ENCODE measurements around the gene MAGEB2. TPM values are rescaled to one million over a fixed set of nuclear protein-coding genes. Genes with fewer than 3 reads are reported as not detected.

The MAGEB2 gene
- total RNA-seq, 1 donor, result not detected

DNA sequence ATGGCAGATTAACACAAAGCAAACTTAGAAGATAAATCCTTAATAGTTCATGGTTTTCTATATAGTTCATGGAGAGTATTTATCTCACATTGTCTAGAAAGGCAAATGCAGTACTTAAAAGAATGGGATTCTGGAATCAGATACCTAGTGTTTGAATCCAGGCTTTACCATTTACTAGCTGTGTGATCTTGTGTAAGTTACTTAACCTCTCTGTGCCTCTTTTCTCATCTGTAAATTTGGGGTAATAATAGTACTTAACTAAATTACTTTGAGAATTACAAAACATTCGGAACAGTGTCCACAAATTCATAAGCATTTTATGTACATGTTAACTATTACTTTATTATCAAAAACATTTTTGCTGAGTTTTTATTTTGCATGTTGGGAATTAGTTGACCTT is 47.4 kb downstream of the MAGEB2 start:
- TF ChIP-seq, protein P1, sequence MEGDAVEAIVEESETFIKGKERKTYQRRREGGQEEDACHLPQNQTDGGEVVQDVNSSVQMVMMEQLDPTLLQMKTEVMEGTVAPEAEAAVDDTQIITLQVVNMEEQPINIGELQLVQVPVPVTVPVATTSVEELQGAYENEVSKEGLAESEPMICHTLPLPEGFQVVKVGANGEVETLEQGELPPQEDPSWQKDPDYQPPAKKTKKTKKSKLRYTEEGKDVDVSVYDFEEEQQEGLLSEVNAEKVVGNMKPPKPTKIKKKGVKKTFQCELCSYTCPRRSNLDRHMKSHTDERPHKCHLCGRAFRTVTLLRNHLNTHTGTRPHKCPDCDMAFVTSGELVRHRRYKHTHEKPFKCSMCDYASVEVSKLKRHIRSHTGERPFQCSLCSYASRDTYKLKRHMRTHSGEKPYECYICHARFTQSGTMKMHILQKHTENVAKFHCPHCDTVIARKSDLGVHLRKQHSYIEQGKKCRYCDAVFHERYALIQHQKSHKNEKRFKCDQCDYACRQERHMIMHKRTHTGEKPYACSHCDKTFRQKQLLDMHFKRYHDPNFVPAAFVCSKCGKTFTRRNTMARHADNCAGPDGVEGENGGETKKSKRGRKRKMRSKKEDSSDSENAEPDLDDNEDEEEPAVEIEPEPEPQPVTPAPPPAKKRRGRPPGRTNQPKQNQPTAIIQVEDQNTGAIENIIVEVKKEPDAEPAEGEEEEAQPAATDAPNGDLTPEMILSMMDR (IDR thresholded peaks at IDR 0.05; ENCODE audit: insufficient read depth, low read depth, low read length), result no peak
- H3K4me3 ChIP-seq (ENCODE audit: low read depth, low read length), result no peak overlapping the region
- no peak for DNase-seq (ENCODE audit: low read depth)

Other genes with a start within 250 kb of the MAGEB2 start
- gene MAGEB3, start 15.1 kb downstream of the MAGEB2 start, total RNA-seq, result not detected in 2 replicates
- not detected in 2 replicates for gene MAGEB4, start 26.4 kb downstream of the MAGEB2 start, total RNA-seq
- gene MAGEB1, start 31.6 kb downstream of the MAGEB2 start, total RNA-seq, result not detected in 2 replicates
- not detected in 2 replicates for gene NR0B1, start 93.8 kb downstream of the MAGEB2 start, total RNA-seq

Measured in fibroblast of villous mesenchyme (primary cell).